Calu3 (cell line): ENCODE results near the gene PHEX. TPM values are rescaled to one million over a fixed set of nuclear protein-coding genes. Genes with fewer than 3 reads are reported as not detected.

ENCODE experiments used
- BruUV-seq: library from RNA; stranded (reverse); fragments of 400-500 nt; replicated peaks from 2 replicates; lab custom pipeline; 2021; lab: Mats Ljungman, UMichigan
- CTCF ChIA-PET: fragments of 300-600 bp; sonication (Branson Sonifier 250); formaldehyde crosslinking; loops from one replicate; lab custom pipeline; 2022; ENCODE audit warnings: antibody characterized with exemption; lab: Charles Lee
- DNase-seq: peaks from one replicate; pipeline ENCODE4 v3.0.0; 2022
- H3K27ac Mint-ChIP-seq: one replicate; pipeline ENCODE4 v1.8.0; 2022; ENCODE audit warnings: mixed read lengths; ENCODE audit not compliant: unreplicated experiment
- H3K27me3 Mint-ChIP-seq: one replicate; pipeline ENCODE4 v1.8.0; 2022; ENCODE audit warnings: mixed read lengths; ENCODE audit not compliant: unreplicated experiment
- H3K36me3 Mint-ChIP-seq: one replicate; pipeline ENCODE4 v1.8.0; 2022; ENCODE audit warnings: mild to moderate bottlenecking, moderate library complexity, mixed read lengths; ENCODE audit not compliant: insufficient read depth, unreplicated experiment
- H3K4me1 Mint-ChIP-seq: one replicate; pipeline ENCODE4 v1.8.0; 2022; ENCODE audit warnings: mild to moderate bottlenecking, low read depth, mixed read lengths; ENCODE audit not compliant: unreplicated experiment
- H3K4me3 Mint-ChIP-seq: one replicate; pipeline ENCODE4 v1.8.0; 2022; ENCODE audit warnings: mild to moderate bottlenecking, low read depth, moderate library complexity, mixed read lengths; ENCODE audit not compliant: unreplicated experiment
- H3K9me3 Mint-ChIP-seq: one replicate; pipeline ENCODE4 v1.8.0; 2022; ENCODE audit warnings: low read depth, mixed read lengths; ENCODE audit not compliant: unreplicated experiment
- intact Hi-C: fragments of 100-400 bp; cut with micrococcal nuclease; formaldehyde crosslinking; loops from one replicate; pipeline ENCODE4 v1.10.0; 2022; ENCODE audit not compliant: unreplicated experiment
- total RNA-seq: library from RNA; stranded (reverse); gene quantifications from 2 replicates; pipeline ENCODE4 v1.2.3, GENCODE V29; 2022
- TF ChIP-seq, protein P1 (sequence below): fragments of 200-600 bp; IDR thresholded peaks from one replicate; pipeline ENCODE4 v1.8.0; 2022; ENCODE audit warnings: antibody characterized with exemption; ENCODE audit not compliant: unreplicated experiment

The PHEX gene
- total RNA-seq, 1 experiment from 2014 or later = 0.57 TPM

GRCh38 chrX:21998037-21998436 is 34.1 kb upstream of the PHEX start:
- intact Hi-C loops = no loop called here
- H3K36me3 Mint-ChIP-seq = peaks cover 15% of the 10 kb centered on the region
- peaks cover 3% of the 10 kb centered on the region for H3K9me3 Mint-ChIP-seq
- TF ChIP-seq, protein P1, sequence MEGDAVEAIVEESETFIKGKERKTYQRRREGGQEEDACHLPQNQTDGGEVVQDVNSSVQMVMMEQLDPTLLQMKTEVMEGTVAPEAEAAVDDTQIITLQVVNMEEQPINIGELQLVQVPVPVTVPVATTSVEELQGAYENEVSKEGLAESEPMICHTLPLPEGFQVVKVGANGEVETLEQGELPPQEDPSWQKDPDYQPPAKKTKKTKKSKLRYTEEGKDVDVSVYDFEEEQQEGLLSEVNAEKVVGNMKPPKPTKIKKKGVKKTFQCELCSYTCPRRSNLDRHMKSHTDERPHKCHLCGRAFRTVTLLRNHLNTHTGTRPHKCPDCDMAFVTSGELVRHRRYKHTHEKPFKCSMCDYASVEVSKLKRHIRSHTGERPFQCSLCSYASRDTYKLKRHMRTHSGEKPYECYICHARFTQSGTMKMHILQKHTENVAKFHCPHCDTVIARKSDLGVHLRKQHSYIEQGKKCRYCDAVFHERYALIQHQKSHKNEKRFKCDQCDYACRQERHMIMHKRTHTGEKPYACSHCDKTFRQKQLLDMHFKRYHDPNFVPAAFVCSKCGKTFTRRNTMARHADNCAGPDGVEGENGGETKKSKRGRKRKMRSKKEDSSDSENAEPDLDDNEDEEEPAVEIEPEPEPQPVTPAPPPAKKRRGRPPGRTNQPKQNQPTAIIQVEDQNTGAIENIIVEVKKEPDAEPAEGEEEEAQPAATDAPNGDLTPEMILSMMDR = no peak
- no peaks in the 10 kb centered on the region for H3K27me3 Mint-ChIP-seq
- CTCF ChIA-PET = no interaction called here
- H3K4me3 Mint-ChIP-seq = no peak overlapping the region
- BruUV-seq = no TSS peak
- peaks cover 18% of the 10 kb centered on the region for H3K4me1 Mint-ChIP-seq
- no peak overlapping the region for H3K27ac Mint-ChIP-seq
- DNase-seq = no peak

- Mint-ChIP-seq H3K9me3 (peaks cover 3% of the 10 kb centered on the region), H3K4me1 (peaks cover 18% of the 10 kb centered on the region), H3K4me3 (no peak overlapping the region), H3K27ac (no peak overlapping the region), H3K36me3 (peaks cover 11% of the 10 kb centered on the region), H3K27me3 (no peaks in the 10 kb centered on the region)
- intact Hi-C loops = no loop called here
- no peak for DNase-seq
- TF ChIP-seq, protein P1 = no peak
- CTCF ChIA-PET = no interaction called here
- BruUV-seq = no TSS peak
Measured at GRCh38 chrX:22004866-22005265, 27.3 kb upstream of the PHEX start.

GRCh38 chrX:22012051-22012450 is 20.1 kb upstream of the PHEX start:
- DNase-seq = no peak
- intact Hi-C loops = no loop called here
- no peaks in the 10 kb centered on the region for H3K4me1 Mint-ChIP-seq
- H3K4me3 Mint-ChIP-seq = no peak overlapping the region
- TF ChIP-seq, protein P1 = no peak
- no peaks in the 10 kb centered on the region for H3K27me3 Mint-ChIP-seq
- peaks cover 6% of the 10 kb centered on the region for H3K36me3 Mint-ChIP-seq
- no TSS peak for BruUV-seq
- no peak overlapping the region for H3K27ac Mint-ChIP-seq
- CTCF ChIA-PET = no interaction called here
- H3K9me3 Mint-ChIP-seq = no peaks in the 10 kb centered on the region

DNA sequence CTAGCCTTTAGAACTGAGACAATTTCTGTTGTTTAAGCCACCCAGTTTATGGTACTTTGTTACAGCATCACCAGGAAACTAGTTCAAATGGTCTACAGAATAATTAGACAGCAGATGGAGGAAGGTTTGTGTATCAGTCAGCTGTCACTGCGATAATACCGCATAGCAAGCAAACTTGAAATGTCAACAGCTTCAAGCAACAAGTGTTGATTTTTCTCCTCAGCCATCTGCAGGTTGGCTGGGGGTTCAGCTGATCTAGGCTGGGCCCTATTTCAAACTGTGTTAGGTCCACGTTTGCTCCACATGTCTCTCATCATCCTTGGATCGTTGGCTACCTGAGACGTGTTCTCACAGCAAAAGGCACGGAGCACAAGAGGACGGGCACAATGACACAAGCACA is 19.2 kb upstream of the PHEX start:
- Mint-ChIP-seq H3K4me3 (no peak overlapping the region), H3K27me3 (no peaks in the 10 kb centered on the region), H3K27ac (no peak overlapping the region), H3K4me1 (no peaks in the 10 kb centered on the region), H3K9me3 (no peaks in the 10 kb centered on the region), H3K36me3 (peaks cover 4% of the 10 kb centered on the region)
- CTCF ChIA-PET = no interaction called here
- TF ChIP-seq, protein P1 = no peak
- no peak for DNase-seq
- no TSS peak for BruUV-seq
- intact Hi-C loops = no loop called here
